ENCODE results near the gene PHPT1.

PHPT1 gene

GRCh38 chr9:136889858-136890257 is 40.6 kb downstream of the PHPT1 start:
- no peak for DNase-seq

GRCh38 chr9:136890661-136891060 is 41.5 kb downstream of the PHPT1 start:
- no peak for DNase-seq

- DNase-seq: no peak
Measured at GRCh38 chr9:136896027-136896426, 46.8 kb downstream of the PHPT1 start.

GRCh38 chr9:136898483-136899100 is 49.4 kb downstream of the PHPT1 start:
- no peak for DNase-seq

GRCh38 chr9:136899196-136899595 is 50.0 kb downstream of the PHPT1 start:
- no peak for DNase-seq

GRCh38 chr9:136900556-136900955 is 51.3 kb downstream of the PHPT1 start:
- no peak for DNase-seq
